Measurements from ENCODE around the gene HPX. TPM values are rescaled to one million over a fixed set of nuclear protein-coding genes. Genes with fewer than 3 reads are reported as not detected.

HPX gene
- total and polyA plus RNA-seq, 4 donors, result 0.46 to 3.5 (median 1.8) TPM

GRCh38 chr11:6400431-6401345 lies 40.1 kb downstream of the HPX start:
- Histone ChIP-seq H3K9me3 (ENCODE audit: control insufficient read depth in 4 of 4, insufficient read depth in 3 of 4, low read length in 3 of 4) (no peaks in the 10 kb centered on the region), H3K27me3 (ENCODE audit: control insufficient read depth in 3 of 3, insufficient read depth in 3 of 3, low read length in 2 of 3) (no peaks in the 10 kb centered on the region), H3K4me3 (no peak overlapping the region), H3K4me1 (ENCODE audit: control insufficient read depth in 5 of 5, insufficient read depth in 5 of 5, low read length in 5 of 5) (peaks cover 0 to 12% (median 8%) of the 10 kb centered on the region in 5 donors), H3K36me3 (ENCODE audit: control insufficient read depth in 4 of 4, insufficient read depth in 4 of 4, low read length in 4 of 4) (peaks cover 5 to 17% (median 11%) of the 10 kb centered on the region in 4 donors), H3K27ac (ENCODE audit: low read depth in 1 of 2, low read length in 1 of 2) (no peak overlapping the region), H3K9ac (ENCODE audit: insufficient read depth in 1 of 2, low read length in 2 of 2) (no peak overlapping the region)
- TF ChIP-seq, protein P1, sequence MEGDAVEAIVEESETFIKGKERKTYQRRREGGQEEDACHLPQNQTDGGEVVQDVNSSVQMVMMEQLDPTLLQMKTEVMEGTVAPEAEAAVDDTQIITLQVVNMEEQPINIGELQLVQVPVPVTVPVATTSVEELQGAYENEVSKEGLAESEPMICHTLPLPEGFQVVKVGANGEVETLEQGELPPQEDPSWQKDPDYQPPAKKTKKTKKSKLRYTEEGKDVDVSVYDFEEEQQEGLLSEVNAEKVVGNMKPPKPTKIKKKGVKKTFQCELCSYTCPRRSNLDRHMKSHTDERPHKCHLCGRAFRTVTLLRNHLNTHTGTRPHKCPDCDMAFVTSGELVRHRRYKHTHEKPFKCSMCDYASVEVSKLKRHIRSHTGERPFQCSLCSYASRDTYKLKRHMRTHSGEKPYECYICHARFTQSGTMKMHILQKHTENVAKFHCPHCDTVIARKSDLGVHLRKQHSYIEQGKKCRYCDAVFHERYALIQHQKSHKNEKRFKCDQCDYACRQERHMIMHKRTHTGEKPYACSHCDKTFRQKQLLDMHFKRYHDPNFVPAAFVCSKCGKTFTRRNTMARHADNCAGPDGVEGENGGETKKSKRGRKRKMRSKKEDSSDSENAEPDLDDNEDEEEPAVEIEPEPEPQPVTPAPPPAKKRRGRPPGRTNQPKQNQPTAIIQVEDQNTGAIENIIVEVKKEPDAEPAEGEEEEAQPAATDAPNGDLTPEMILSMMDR (IDR thresholded peaks at IDR 0.05; ENCODE audit: control extremely low read depth, extremely low read depth), result no peak
- no peak for ATAC-seq (ENCODE audit: insufficient read depth, low FRiP score)
- 96% methylated on average over 14 to 15 of the region's 15 CpGs for WGBS, 2 donors
- no peak for DNase-seq

- TF ChIP-seq, protein P1 (IDR thresholded peaks at IDR 0.05; ENCODE audit: control extremely low read depth, extremely low read depth), result no peak
- no peaks in the 10 kb centered on the region for H3K27me3 ChIP-seq (ENCODE audit: control insufficient read depth in 3 of 3, insufficient read depth in 3 of 3, low read length in 2 of 3)
- DNase-seq (no peak), ATAC-seq (ENCODE audit: insufficient read depth, low FRiP score) (peak; percentile 23)
- 54 to 70% methylated on average over 3 of the region's 3 CpGs for WGBS, 2 donors
- peaks cover 0 to 28% (median 12%) of the 10 kb centered on the region in 4 donors for H3K36me3 ChIP-seq (ENCODE audit: control insufficient read depth in 4 of 4, insufficient read depth in 4 of 4, low read length in 4 of 4)
- peaks cover 0 to 12% (median 8%) of the 10 kb centered on the region in 5 donors for H3K4me1 ChIP-seq (ENCODE audit: control insufficient read depth in 5 of 5, insufficient read depth in 5 of 5, low read length in 5 of 5)
- H3K9me3 ChIP-seq (ENCODE audit: control insufficient read depth in 4 of 4, insufficient read depth in 3 of 4, low read length in 3 of 4), result no peaks in the 10 kb centered on the region
- no peak overlapping the region for H3K9ac ChIP-seq (ENCODE audit: insufficient read depth in 1 of 2, low read length in 2 of 2)
- no peak overlapping the region for H3K4me3 ChIP-seq
- peak overlapping the region in 1 of 2 donors; percentile 44 for H3K27ac ChIP-seq (ENCODE audit: low read depth in 1 of 2, low read length in 1 of 2)
Observed at GRCh38 chr11:6397636-6398035, 43.2 kb downstream of the HPX start.

GRCh38 chr11:6397156-6397555 lies 43.6 kb downstream of the HPX start:
- TF ChIP-seq, protein P1 (IDR thresholded peaks at IDR 0.05; ENCODE audit: control extremely low read depth, extremely low read depth), result no peak
- DNase-seq (peak in 2 of 3 donors; percentile 61 to 67), ATAC-seq (ENCODE audit: insufficient read depth, low FRiP score) (no peak)
- H3K27me3 ChIP-seq (ENCODE audit: control insufficient read depth in 3 of 3, insufficient read depth in 3 of 3, low read length in 2 of 3), result no peaks in the 10 kb centered on the region
- no peak overlapping the region for H3K9ac ChIP-seq (ENCODE audit: insufficient read depth in 1 of 2, low read length in 2 of 2)
- peaks cover 0 to 12% (median 8%) of the 10 kb centered on the region in 5 donors for H3K4me1 ChIP-seq (ENCODE audit: control insufficient read depth in 5 of 5, insufficient read depth in 5 of 5, low read length in 5 of 5)
- H3K4me3 ChIP-seq, result no peak overlapping the region
- H3K9me3 ChIP-seq (ENCODE audit: control insufficient read depth in 4 of 4, insufficient read depth in 3 of 4, low read length in 3 of 4), result no peaks in the 10 kb centered on the region
- WGBS, 2 donors, result 57 to 76% methylated on average over 1 of the region's 1 CpG
- H3K36me3 ChIP-seq (ENCODE audit: control insufficient read depth in 4 of 4, insufficient read depth in 4 of 4, low read length in 4 of 4), result peaks cover 0 to 25% (median 12%) of the 10 kb centered on the region in 4 donors
- peak overlapping the region in 1 of 2 donors; percentile 44 for H3K27ac ChIP-seq (ENCODE audit: low read depth in 1 of 2, low read length in 1 of 2)
